HG02588 (cell line): ENCODE data around the gene MFAP3L.
"Not testable (repeated sequence)": the region's sequence is repeated elsewhere in the genome, so short reads cannot be mapped to it uniquely, and the experiment has no call there.

ENCODE experiments used
- ATAC-seq: cut with Tn5 transposase; IDR thresholded peaks from one replicate; pipeline ENCODE4 v1.9.1; 2021; ENCODE audit warnings: mild to moderate bottlenecking, moderate library complexity; ENCODE audit not compliant: unreplicated experiment

The MFAP3L gene

DNA sequence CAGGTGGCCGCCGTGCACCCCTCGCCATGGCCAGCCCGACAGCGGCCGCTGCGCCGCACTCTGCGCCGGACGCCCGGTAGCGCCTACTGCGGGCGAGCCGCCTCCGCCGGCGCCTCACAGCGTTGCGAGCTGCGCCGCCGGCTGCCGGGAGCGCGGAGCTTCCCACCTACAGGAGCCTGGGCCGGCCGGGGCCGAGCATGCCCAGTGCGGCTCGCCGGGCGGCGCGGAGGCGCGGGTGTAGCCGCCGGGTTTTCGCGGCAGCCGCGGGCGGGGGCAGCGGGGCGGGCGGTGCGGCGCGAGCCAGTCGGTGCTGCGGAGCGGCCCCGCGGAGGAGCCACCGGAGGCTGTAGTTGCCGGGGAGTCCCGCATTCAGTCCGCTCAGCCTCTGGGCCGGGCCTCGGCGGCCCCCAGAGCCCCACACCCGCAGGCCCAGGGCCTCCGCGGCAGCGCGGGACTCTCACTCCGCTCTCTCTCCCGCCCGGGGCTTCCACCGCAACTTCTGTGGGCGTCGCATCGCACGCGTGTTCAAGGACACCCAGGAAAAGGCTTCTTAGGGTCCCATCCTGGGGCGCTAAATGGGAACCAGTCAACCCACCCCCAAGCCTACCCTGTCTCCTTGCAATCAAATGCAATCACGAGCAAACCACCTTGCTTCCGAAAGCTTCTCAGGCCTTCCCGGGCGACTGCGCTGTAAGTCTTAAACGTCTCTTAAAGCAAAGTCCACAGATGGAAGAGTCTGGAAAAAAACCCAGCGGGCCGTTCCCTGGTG, at the start of gene MFAP3L:
TSS of gene MFAP3L (minus strand) at position 143 of the 769 bp plus-strand sequence. CDS start 20,518 bp downstream, outside the sequence.
- ATAC-seq, result peak; percentile 89

DNA sequence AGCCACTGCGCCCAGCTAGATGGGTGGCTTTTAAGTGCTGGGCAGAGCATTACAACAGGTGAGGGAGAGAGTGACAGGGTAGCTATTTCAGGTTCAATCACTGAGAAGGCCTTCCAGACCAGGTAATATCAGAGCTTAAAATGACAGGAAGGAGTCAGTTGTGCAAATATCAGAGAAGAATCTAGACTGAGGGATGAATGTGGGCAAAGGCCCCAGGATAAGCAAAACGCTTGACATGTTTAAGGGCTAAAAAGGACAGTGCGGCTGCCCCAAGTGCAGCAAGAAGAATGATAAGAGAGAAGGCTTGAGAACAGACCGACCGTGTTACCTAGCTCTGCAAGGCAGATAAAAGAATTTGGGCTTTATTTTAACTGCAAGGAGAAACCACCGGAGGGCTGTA, 45.0 kb upstream of the MFAP3L start:
- ATAC-seq, result no peak

- no peak for ATAC-seq
These were observed 42.4 kb upstream of the MFAP3L start for GRCh38 chr4:170068438-170069128.

DNA sequence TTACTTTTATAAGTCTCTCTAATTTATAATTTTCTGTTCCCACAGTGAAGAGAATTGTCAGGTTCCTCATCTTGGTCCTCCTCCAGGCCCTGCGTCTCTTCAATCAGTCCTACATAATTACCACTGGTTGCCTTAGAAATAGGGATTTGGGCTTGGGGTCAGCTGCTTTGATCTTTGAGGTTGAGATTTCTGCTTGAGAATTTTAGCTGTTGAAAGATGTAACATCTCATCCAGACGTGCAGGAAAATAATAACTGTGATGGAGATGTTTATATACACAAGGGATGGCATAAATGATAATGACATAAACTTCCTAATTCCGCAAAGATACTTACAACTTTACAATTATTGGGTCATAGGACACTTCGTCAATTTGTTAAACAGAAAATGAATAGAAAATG, 33.2 kb upstream of the MFAP3L start:
- no peak for ATAC-seq

GRCh38 chr4:170058826-170059225, 32.6 kb upstream of the MFAP3L start:
- ATAC-seq, result no peak

DNA sequence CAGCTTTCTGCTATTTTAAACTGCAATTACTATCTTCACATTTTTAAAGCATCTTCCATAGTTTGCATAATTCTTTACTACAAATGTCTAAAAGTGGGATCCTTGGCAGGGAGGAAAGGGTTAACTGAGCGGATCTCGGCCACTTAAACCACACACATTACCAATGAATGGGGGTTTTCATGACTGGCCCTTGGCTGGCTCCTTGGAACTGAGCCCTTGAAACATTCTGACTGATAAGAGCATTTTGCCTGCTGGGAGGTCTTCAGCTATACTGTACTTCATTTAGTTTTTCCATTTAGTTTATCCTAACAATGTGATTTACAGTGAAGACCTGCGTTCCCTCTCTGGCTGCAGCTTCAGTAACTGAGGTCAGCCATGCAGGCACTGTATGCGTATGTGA, 31.7 kb upstream of the MFAP3L start:
- no peak for ATAC-seq

DNA sequence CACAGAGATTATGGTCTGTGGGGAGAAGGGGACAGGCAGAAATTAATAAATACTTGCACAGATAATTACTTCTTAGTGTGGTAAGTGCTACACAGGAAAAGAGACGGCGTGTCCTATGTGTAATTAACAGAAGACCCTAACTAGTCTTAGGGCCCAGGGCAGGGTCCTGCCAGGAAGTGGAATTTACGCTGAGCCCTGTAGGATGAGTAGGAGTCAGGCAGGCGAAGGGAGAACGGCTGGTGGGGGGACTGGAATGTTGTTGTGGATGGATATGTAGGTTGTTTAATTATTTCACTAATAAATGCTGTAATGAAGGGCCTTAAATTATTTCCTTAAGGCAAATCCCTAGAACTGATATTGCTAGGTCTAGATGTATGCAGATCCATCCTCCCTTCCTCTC, 26.7 kb upstream of the MFAP3L start:
- ATAC-seq, result no peak

DNA sequence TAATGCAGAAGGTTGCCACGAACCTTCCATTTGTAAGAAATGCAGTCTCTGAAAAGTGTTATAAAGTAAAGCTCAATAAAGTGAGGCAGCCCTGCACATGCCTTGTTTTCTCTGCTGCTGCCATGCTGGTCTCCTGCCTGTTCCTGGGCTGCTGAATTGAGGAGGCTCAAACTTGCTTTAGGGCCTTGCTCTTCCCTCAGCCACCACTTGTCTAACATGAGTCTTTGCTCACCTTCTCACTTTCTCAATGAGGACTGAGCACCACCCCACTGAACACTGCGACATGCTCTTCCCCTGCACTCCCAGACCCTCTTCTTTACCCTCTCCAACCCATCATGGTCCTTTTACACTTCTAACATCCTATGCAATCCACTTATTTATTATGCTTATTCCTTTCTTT, 25.2 kb upstream of the MFAP3L start:
- ATAC-seq, result no peak

GRCh38 chr4:170049766-170050165, 23.6 kb upstream of the MFAP3L start:
- ATAC-seq, result no peak

- ATAC-seq, result no peak
These were observed 21.7 kb upstream of the MFAP3L start for GRCh38 chr4:170047771-170048354.

DNA sequence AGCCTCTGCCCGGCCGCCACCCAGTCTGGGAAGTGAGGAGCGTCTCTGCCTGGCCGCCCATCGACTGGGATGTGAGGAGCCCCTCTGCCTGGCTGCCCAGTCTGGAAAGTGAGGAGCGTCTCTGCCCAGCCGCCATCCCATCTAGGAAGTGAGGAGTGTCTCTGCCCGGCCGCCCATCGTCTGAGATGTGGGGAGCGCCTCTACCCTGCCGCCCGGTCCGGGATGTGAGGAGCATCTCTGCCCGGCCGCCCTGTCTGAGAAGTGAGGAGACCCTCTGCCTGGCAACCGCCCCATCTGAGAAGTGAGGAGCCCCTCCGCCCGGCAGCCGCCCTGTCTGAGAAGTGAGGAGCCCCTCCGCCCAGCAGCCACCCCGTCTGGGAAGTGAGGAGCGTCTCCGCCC, 20.0 kb upstream of the MFAP3L start:
- ATAC-seq, result not testable (repeated sequence)

GRCh38 chr4:170040031-170040680, 14.0 kb upstream of the MFAP3L start:
- ATAC-seq, result no peak

DNA sequence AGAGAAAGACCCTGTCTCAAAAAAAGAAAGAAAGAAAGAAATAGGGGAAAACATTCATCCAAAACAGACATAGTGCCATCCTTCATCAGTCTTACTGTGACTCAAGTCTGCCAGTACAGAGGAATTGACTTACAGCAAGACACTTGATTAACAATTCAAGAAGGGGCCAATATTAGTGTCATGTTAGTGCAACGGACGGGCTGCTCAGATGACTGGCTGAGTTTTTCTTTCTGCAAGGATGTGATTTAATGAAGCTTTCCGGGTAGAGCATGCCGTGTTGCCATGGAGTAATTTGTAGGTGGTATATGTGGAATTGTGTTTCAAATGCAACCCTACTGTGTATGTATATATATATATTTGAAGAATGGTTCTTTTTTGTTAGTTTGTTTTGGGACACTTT, 12.6 kb upstream of the MFAP3L start:
- ATAC-seq, result no peak

DNA sequence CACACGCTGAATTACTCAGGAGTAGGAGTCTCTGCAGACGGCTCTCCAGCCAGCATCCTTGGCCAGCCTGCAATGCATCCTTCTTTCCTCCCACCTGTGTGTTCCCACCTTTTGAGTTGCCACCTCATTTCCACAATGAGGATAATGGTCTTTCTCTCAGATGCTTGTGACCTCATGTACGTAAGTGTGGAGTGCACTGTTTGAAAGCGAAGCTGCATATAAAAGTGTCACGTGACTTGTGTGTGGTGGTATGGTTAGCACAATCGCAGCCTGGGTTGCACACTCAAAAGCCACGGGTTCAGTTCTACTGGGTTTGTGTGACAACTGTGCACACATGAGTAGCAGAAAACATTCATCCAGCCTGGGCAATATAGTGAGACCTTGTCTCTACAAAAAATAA, 12.0 kb upstream of the MFAP3L start:
- no peak for ATAC-seq

DNA sequence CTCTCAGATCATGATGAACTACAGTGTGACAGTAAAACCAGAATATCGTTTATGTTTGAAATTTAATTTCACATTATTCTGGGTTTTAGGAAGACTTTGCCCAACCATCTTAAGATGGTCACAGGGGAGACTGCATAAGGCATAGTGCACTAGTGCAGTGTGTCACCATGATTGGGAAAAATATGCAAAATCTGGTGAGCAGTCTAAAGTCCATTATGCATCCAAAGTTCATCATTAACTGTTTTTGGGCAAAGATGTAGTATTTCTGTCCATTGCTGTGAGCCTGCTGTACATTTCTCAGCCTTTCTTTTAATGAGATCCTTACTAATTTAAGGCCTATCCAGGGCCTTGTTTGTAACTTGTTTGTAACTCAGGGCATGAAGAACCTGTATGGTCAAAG, 11.3 kb upstream of the MFAP3L start:
- ATAC-seq, result no peak

DNA sequence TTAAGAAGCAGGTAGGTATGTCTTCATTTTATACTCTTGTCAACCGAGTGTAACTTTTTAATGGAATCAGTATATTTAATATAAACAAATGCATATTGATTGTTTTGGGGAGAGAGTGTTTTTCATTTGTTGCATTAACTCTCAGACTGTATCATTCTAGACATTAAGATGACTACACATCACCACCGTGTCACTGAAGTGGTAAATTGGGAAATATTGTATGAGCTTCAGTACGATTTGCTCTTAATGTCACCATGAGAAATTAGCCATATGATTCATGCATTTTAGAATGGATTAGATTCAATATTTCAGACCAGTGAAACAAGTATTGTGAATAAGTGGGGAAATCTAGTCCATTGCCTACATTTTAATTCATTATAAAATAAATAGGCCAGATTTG, 9.7 kb upstream of the MFAP3L start:
- no peak for ATAC-seq

GRCh38 chr4:170035231-170035630, 9.0 kb upstream of the MFAP3L start:
- no peak for ATAC-seq

GRCh38 chr4:170033999-170034398, 7.8 kb upstream of the MFAP3L start:
- no peak for ATAC-seq

GRCh38 chr4:170030121-170030520, 3.9 kb upstream of the MFAP3L start:
- no peak for ATAC-seq

DNA sequence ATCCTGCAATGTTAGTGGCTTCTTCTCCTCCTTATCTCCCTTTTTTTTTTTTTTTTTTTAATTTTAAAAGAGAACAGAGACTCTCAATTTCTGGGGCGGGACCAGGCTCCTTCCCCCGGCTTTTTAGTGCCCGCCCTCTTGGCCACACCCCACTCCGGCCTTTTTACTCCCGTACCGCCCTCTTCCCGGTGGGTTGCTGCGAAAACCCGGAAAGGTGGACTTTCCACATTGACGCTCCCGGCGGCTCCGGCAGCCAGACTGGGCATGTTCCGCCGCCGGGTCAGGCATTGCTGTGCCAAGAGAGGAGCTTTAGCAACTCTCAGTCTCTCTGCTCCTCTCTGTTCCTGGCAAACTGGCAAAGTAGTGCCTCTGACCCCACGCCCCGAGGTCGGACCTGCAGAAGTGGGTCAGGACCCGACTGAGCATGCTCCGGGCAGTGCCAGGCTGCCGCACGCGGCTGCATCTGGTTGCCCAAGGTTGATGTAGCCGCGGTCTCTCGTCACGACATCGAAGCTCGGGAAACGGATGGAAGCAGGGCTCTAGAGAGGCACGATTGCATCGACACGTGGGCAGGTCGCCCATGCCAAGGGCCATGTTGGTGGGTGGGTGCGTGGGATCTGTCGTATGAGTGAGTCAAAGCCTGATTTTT, 1.1 kb upstream of the MFAP3L start:
- peak; percentile 63 for ATAC-seq
